ENCODE data around the gene CDR2L.
A peak's percentile ranks its signal among the peaks of the same experiment; 100 is the strongest.
"Not testable (repeated sequence)": the region's sequence is repeated elsewhere in the genome, so short reads cannot be mapped to it uniquely, and the experiment has no call there.

The CDR2L gene

GRCh38 chr17:75044716-75045115 lies 57.3 kb downstream of the CDR2L start:
- DNase-seq, result no peak
- no peak for TF ChIP-seq CTCF (IDR thresholded peaks at IDR 0.05)
- Mint-ChIP-seq H3K4me1 (peaks cover 43% of the 10 kb centered on the region), H3K36me3 (ENCODE audit: low read depth) (peaks cover 30% of the 10 kb centered on the region), H3K9me3 (no peaks in the 10 kb centered on the region), H3K4me3 (peak overlapping the region; percentile 96), H3K27ac (no peak overlapping the region), H3K27me3 (ENCODE audit: low read depth, poor library complexity) (peaks cover 11% of the 10 kb centered on the region)

- Mint-ChIP-seq H3K27ac (peak overlapping the region; percentile 21), H3K36me3 (ENCODE audit: low read depth) (peaks cover 25% of the 10 kb centered on the region)
These were observed 58.5 kb downstream of the CDR2L start for GRCh38 chr17:75045946-75046406.

GRCh38 chr17:75046407-75047289 lies 59.2 kb downstream of the CDR2L start, which contains the start of the genes ATP5PD and KCTD2:
Gene ATP5PD, minus strand, starts transcription at chr17:75046969. Its CDS starts 4,319 bp downstream, at chr17:75042650.
Gene KCTD2, plus strand, starts transcription at chr17:75047225. Its CDS starts 26 bp downstream, at chr17:75047251.
- Mint-ChIP-seq H3K4me3 (peak within 1 kb of the TSS; percentile 96), H3K27ac (peak within 1 kb of the TSS; percentile 96), H3K4me1 (peaks cover 44% of the 10 kb centered on the region), H3K27me3 (ENCODE audit: low read depth, poor library complexity) (peaks cover 11% of the 10 kb centered on the region), H3K36me3 (ENCODE audit: low read depth) (peaks cover 22% of the 10 kb centered on the region), H3K9me3 (no peaks in the 10 kb centered on the region)
- peak; percentile 95 for DNase-seq
- no peak for TF ChIP-seq CTCF (IDR thresholded peaks at IDR 0.05)

More at GRCh38 chr17:75045946-75046406, 58.5 kb downstream of the CDR2L start:
- H3K4me1 Mint-ChIP-seq, result peaks cover 44% of the 10 kb centered on the region
- H3K9me3 Mint-ChIP-seq, DNase-seq: not testable (repeated sequence)
- peak overlapping the region; percentile 96 for H3K4me3 Mint-ChIP-seq
- H3K27me3 Mint-ChIP-seq (ENCODE audit: low read depth, poor library complexity), result peaks cover 11% of the 10 kb centered on the region

- peak; percentile 58 for DNase-seq
- no peaks in the 10 kb centered on the region for H3K9me3 Mint-ChIP-seq
- H3K4me3 Mint-ChIP-seq, result peak overlapping the region; percentile 96
- peak overlapping the region; percentile 3 for H3K27ac Mint-ChIP-seq
- TF ChIP-seq CTCF (IDR thresholded peaks at IDR 0.05), result no peak
- peaks cover 11% of the 10 kb centered on the region for H3K27me3 Mint-ChIP-seq (ENCODE audit: low read depth, poor library complexity)
- H3K36me3 Mint-ChIP-seq (ENCODE audit: low read depth), result peaks cover 25% of the 10 kb centered on the region
- H3K4me1 Mint-ChIP-seq, result peaks cover 44% of the 10 kb centered on the region
These were observed 60.1 kb downstream of the CDR2L start for GRCh38 chr17:75047398-75048098.

GRCh38 chr17:75048249-75048878 lies 60.9 kb downstream of the CDR2L start:
- TF ChIP-seq CTCF (IDR thresholded peaks at IDR 0.05), result no peak
- Mint-ChIP-seq H3K9me3 (no peaks in the 10 kb centered on the region), H3K27ac (peak overlapping the region; percentile 22), H3K4me1 (peaks cover 44% of the 10 kb centered on the region), H3K36me3 (ENCODE audit: low read depth) (peaks cover 33% of the 10 kb centered on the region), H3K4me3 (peak overlapping the region; percentile 96), H3K27me3 (ENCODE audit: low read depth, poor library complexity) (peaks cover 11% of the 10 kb centered on the region)
- no peak for DNase-seq

GRCh38 chr17:75049057-75049456 lies 61.6 kb downstream of the CDR2L start:
- no peak for TF ChIP-seq CTCF (IDR thresholded peaks at IDR 0.05)
- peak overlapping the region; percentile 96 for H3K4me3 Mint-ChIP-seq
- H3K27ac Mint-ChIP-seq, result no peak overlapping the region
- H3K36me3 Mint-ChIP-seq (ENCODE audit: low read depth), result peaks cover 40% of the 10 kb centered on the region
- no peaks in the 10 kb centered on the region for H3K9me3 Mint-ChIP-seq
- H3K27me3 Mint-ChIP-seq (ENCODE audit: low read depth, poor library complexity), result peaks cover 11% of the 10 kb centered on the region
- peaks cover 44% of the 10 kb centered on the region for H3K4me1 Mint-ChIP-seq
- no peak for DNase-seq
